ENCODE results near the gene PDCD5. TPM values are rescaled to one million over a fixed set of nuclear protein-coding genes. Genes with fewer than 3 reads are reported as not detected.
"Not testable (repeated sequence)": the region's sequence is repeated elsewhere in the genome, so short reads cannot be mapped to it uniquely, and the experiment has no call there.

Gene PDCD5, protein sequence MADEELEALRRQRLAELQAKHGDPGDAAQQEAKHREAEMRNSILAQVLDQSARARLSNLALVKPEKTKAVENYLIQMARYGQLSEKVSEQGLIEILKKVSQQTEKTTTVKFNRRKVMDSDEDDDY
- total RNA-seq, result 131 and 159 TPM in 2 replicates

DNA sequence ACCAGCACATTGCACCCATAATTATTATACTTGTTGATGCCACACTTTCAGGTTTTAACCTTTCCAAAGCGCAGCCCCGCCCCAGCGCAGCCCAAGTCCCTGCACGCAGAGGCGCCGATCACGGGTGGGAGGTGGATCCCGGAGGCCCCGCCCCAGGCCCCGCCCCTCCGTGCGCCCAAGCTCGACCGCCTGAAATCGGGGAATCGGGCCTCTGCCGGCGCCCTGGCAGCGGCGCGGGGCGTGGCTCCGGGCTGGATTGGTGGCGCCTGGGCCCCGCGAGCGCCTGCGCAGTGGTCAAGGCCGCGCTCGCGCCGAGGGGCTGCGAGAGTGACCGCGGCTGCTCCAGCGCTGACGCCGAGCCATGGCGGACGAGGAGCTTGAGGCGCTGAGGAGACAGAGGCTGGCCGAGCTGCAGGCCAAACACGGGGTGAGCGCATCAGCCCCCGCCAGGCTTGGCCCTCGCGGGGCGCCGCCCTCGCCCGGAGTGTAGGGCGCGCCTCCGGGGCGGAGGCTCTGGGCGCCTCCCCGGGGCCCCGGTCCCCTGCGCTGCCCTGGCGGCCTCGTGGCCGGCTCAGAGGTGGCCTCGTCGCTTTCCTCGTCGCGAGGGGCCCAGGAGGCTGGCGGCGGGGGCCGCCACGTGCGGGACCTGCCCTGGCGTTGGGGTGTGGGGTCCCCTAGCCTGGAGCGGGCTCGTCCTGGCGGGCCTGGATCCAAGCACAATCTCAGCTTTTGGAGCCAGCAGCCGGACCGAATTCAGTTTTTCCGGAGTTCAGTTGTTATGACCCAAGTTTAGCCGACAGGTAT, at the start of gene PDCD5:
Gene PDCD5, plus strand, starts transcription at position 290 of the 804 bp plus-strand sequence. Its CDS starts 72 bp downstream, at position 362.
- DNase-seq (ENCODE audit: low read depth) (peak; percentile 74), FAIRE-seq (no peak)
- Histone ChIP-seq H3K4me3 (ENCODE audit: low read depth, low read length) (peak within 1 kb of the TSS; percentile 94), H3K36me3 (ENCODE audit: control insufficient read depth, insufficient read depth, low read length) (peaks cover 8% of the 10 kb centered on the region), H3K27me3 (ENCODE audit: control insufficient read depth, insufficient read depth, low read length) (no peaks in the 10 kb centered on the region)
- TF ChIP-seq, protein P1, sequence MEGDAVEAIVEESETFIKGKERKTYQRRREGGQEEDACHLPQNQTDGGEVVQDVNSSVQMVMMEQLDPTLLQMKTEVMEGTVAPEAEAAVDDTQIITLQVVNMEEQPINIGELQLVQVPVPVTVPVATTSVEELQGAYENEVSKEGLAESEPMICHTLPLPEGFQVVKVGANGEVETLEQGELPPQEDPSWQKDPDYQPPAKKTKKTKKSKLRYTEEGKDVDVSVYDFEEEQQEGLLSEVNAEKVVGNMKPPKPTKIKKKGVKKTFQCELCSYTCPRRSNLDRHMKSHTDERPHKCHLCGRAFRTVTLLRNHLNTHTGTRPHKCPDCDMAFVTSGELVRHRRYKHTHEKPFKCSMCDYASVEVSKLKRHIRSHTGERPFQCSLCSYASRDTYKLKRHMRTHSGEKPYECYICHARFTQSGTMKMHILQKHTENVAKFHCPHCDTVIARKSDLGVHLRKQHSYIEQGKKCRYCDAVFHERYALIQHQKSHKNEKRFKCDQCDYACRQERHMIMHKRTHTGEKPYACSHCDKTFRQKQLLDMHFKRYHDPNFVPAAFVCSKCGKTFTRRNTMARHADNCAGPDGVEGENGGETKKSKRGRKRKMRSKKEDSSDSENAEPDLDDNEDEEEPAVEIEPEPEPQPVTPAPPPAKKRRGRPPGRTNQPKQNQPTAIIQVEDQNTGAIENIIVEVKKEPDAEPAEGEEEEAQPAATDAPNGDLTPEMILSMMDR (IDR thresholded peaks at IDR 0.05; ENCODE audit: insufficient read depth, low read length, severe bottlenecking), result no peak

DNA sequence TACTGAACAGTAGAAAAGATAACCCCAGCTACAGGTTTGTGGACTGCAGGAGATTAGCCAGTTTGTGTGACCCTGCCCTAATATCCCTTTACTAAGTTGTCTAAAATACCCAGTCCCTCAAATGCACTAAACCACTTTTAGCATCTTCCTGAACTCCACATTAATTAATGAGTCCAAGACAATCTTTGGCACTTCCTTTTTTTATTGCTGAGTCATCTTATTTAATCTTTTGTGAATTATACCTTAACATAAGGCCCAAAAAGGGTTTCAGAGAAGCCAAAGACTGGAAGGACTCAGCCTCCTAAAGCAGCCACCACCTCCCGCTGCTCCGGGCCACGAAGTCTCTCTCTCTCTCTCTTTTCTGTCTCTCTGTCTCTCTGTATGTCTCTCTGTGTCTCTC, 48.8 kb upstream of the PDCD5 start:
- DNase-seq (ENCODE audit: low read depth) (no peak), FAIRE-seq (no peak)
- Histone ChIP-seq H3K4me3 (ENCODE audit: low read depth, low read length) (no peak overlapping the region), H3K36me3 (ENCODE audit: control insufficient read depth, insufficient read depth, low read length) (no peaks in the 10 kb centered on the region), H3K27me3 (ENCODE audit: control insufficient read depth, insufficient read depth, low read length) (no peaks in the 10 kb centered on the region)
- TF ChIP-seq, protein P1 (IDR thresholded peaks at IDR 0.05; ENCODE audit: insufficient read depth, low read length, severe bottlenecking), result no peak

DNA sequence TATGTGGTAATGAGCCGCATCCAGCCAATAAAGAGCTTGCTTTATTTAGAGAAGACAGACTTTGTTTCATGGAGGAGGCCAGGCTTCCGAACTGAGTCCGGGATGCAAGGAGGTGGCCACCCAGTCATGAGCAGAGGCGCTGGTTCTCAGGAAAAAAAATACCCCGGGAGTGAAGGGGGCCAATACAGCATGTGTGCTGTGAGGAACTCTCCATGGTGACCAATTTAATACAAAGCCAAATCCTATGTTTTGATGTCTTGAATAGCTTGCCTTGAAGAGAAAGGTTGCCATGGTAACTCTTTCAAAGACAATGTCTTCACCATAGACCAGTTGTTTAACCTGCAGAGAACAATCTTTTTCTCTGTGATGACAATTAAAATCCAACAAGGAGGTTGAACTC, 43.4 kb upstream of the PDCD5 start:
- H3K4me3 ChIP-seq (ENCODE audit: low read depth, low read length), result no peak overlapping the region
- DNase-seq (ENCODE audit: low read depth), result no peak
- no peak for FAIRE-seq
- no peaks in the 10 kb centered on the region for H3K36me3 ChIP-seq (ENCODE audit: control insufficient read depth, insufficient read depth, low read length)
- TF ChIP-seq, protein P1 (IDR thresholded peaks at IDR 0.05; ENCODE audit: insufficient read depth, low read length, severe bottlenecking), result no peak
- no peaks in the 10 kb centered on the region for H3K27me3 ChIP-seq (ENCODE audit: control insufficient read depth, insufficient read depth, low read length)

DNA sequence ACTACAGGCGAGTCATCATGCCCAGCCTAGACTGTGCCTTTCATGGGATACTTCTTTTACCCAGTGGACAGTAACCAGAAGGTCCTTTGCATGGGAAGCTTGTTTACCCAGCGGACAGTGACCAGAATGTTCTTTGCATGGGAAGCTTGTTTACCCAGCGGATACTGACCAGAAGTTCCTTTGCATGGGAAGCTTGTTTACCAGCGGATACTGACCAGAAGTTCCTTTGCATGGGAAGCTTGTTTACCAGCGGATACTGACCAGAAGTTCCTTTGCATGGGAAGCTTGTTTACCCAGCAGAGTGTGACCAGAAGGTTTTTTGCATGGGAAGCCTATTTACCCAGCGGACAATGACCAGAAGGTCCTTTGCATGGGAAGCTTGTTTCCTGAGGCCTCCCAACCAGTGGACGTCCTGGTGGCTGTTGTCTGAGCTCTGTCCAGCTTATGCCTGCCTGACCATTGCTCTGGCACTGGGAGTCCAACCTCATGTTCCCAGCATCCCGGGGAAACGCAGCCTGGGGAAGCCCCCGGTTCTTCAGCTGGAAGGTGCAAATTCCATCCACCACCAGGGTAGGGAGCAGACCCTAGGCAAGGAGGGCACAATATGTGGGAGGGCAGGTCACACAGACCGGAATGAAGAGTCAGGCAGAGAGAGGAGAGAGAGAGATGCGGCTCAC, 41.6 kb upstream of the PDCD5 start:
- DNase-seq (ENCODE audit: low read depth) (no peak), FAIRE-seq (no peak)
- TF ChIP-seq, protein P1 (IDR thresholded peaks at IDR 0.05; ENCODE audit: insufficient read depth, low read length, severe bottlenecking), result no peak
- Histone ChIP-seq H3K4me3 (ENCODE audit: low read depth, low read length) (no peak overlapping the region), H3K36me3 (ENCODE audit: control insufficient read depth, insufficient read depth, low read length) (no peaks in the 10 kb centered on the region), H3K27me3 (ENCODE audit: control insufficient read depth, insufficient read depth, low read length) (no peaks in the 10 kb centered on the region)

DNA sequence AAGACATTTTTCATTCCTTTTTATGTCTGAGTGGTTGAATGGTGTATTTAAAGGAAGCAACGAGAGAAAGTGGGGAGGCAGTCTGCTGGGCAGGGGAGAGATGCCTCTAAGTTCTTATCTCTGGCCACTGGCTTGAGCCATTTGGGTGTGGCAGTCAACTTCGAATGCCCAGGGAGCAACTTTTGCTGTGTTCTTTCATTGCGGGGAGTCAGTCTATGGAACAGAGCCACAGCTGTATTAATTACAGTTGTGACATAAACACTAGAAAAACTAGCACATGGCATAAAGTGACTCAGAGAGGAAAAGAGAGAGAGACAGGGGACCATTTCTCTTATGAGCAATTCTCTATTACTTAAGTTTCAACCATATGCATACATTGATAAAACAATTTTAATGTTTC, 40.4 kb upstream of the PDCD5 start:
- H3K36me3 ChIP-seq (ENCODE audit: control insufficient read depth, insufficient read depth, low read length), result no peaks in the 10 kb centered on the region
- DNase-seq (ENCODE audit: low read depth) (no peak), FAIRE-seq (no peak)
- H3K4me3 ChIP-seq (ENCODE audit: low read depth, low read length), result no peak overlapping the region
- TF ChIP-seq, protein P1 (IDR thresholded peaks at IDR 0.05; ENCODE audit: insufficient read depth, low read length, severe bottlenecking), result no peak
- no peaks in the 10 kb centered on the region for H3K27me3 ChIP-seq (ENCODE audit: control insufficient read depth, insufficient read depth, low read length)

DNA sequence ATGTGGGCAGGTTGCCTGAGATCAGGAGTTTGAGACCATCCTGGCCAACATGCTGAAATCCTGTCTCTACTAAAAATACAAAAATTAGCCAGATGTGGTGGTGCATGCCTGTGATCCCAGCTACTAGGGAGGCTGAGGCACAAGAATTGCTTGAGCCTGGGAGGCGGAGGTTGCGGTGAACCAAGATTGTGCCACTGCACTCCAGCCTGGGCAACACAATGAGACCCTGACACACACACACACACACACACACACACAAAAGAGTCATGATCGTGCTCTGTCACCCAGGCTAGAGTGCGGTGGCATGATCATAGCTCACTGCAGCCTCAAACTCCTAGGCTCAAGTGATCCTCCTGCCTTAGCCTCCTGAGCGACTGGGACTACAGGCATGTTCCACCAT, 39.6 kb upstream of the PDCD5 start:
- H3K4me3 ChIP-seq (ENCODE audit: low read depth, low read length); H3K27me3 ChIP-seq (ENCODE audit: control insufficient read depth, insufficient read depth, low read length); FAIRE-seq; DNase-seq (ENCODE audit: low read depth); H3K36me3 ChIP-seq (ENCODE audit: control insufficient read depth, insufficient read depth, low read length): not testable (repeated sequence)

Measured in bronchial epithelial cell (primary cell).